Measurements from ENCODE around the gene ZNF71.
A peak's percentile ranks its signal among the peaks of the same experiment; 100 is the strongest.

DNA sequence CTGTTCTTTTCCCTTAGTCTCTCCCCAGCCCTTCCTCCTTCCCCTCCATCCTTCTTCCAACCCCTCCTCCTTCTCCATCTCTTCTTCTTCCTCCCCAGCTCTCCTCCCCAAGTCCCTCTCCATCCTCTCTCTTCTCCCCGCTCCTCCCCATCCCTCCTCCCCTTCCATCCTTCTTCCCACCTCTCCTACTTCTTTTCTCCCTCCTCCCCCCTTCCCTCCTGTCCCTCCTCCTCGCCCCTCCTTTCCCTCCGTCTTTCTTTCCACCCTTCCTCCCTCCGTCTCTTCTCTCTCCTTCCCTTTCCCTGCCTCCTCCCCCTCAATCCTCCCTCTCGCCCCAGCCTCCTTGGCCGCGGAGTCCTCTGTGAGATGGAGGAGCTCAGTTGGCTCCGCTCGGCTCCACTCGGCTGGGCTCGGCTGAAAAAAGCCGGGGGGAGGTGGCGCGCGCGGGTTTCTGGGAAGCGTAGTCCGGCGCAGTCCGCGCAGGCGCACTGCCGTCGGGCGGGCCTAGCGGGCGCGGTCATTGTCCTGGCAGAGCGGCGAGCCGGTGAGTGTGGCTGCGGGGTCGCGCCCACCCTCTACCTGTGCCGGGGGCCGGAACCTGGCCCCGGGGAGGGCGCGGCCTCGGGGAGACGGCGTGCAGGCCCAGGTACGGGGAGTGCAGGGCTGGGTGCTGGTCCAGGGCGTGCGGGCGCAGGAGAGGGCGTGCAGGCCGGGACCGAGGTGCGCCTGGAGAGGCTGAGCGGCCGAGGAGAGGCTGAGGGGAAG lies at the start of gene ZNF71:
- TF ChIP-seq, protein P1, sequence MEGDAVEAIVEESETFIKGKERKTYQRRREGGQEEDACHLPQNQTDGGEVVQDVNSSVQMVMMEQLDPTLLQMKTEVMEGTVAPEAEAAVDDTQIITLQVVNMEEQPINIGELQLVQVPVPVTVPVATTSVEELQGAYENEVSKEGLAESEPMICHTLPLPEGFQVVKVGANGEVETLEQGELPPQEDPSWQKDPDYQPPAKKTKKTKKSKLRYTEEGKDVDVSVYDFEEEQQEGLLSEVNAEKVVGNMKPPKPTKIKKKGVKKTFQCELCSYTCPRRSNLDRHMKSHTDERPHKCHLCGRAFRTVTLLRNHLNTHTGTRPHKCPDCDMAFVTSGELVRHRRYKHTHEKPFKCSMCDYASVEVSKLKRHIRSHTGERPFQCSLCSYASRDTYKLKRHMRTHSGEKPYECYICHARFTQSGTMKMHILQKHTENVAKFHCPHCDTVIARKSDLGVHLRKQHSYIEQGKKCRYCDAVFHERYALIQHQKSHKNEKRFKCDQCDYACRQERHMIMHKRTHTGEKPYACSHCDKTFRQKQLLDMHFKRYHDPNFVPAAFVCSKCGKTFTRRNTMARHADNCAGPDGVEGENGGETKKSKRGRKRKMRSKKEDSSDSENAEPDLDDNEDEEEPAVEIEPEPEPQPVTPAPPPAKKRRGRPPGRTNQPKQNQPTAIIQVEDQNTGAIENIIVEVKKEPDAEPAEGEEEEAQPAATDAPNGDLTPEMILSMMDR (IDR thresholded peaks at IDR 0.05 in 4 of 5, conservative IDR thresholded peaks at IDR 0.05 in 1 of 5): no peak
- TF ChIP-seq POLR2A (IDR thresholded peaks at IDR 0.05): peak in 1 of 2 donors; percentile 28
